Muscle layer of colon (tissue), 2 donors: ENCODE measurements around the gene CCL16.
"Not testable (repeated sequence)": the region's sequence is repeated elsewhere in the genome, so short reads cannot be mapped to it uniquely, and the experiment has no call there.

Experiments
- H3K27ac ChIP-seq: one replicate; pipeline ENCODE4 v1.7.0; 2013; ENCODE audit warnings: low read depth, mild to moderate bottlenecking, low read length, moderate library complexity
- H3K27me3 ChIP-seq, 2 donors: one replicate each; pipeline ENCODE4 v1.7.0; 2013; ENCODE audit warnings: low read length in 2 of 2, mild to moderate bottlenecking in 2 of 2; ENCODE audit not compliant: insufficient read depth in 2 of 2, control insufficient read depth in 1 of 2
- H3K36me3 ChIP-seq: one replicate; pipeline ENCODE4 v1.7.0; 2013; ENCODE audit warnings: mild to moderate bottlenecking, low read length; ENCODE audit not compliant: insufficient read depth
- H3K4me1 ChIP-seq: one replicate; pipeline ENCODE4 v1.7.0; 2013; ENCODE audit warnings: mild to moderate bottlenecking, low read length; ENCODE audit not compliant: insufficient read depth
- H3K4me3 ChIP-seq, 2 donors: one replicate each; pipeline ENCODE4 v1.7.0; 2013; ENCODE audit warnings: low read length in 2 of 2, low read depth in 1 of 2, mild to moderate bottlenecking in 1 of 2, moderate library complexity in 1 of 2
- H3K9ac ChIP-seq: one replicate; pipeline ENCODE4 v1.7.0; 2013; ENCODE audit warnings: low read length
- H3K9me3 ChIP-seq: one replicate; pipeline ENCODE4 v1.7.0; 2013; ENCODE audit warnings: mild to moderate bottlenecking, low read length
- donor health status: abdominal sarcoma.
- donor health status: Adenocarcinoma of cecum.

CCL16 gene

GRCh38 chr17:35981246-35981645 is at the start of gene CCL16:
Gene CCL16 (minus strand): TSS chr17:35981497. CDS start chr17:35981420, 77 bp downstream.
- no peak within 1 kb of the TSS for H3K4me3 ChIP-seq
- no peaks in the 10 kb centered on the region for H3K36me3 ChIP-seq
- H3K27ac ChIP-seq: no peak within 1 kb of the TSS
- no peaks in the 10 kb centered on the region for H3K27me3 ChIP-seq
- H3K4me1 ChIP-seq: no peaks in the 10 kb centered on the region
- H3K9ac ChIP-seq: no peak within 1 kb of the TSS
- H3K9me3 ChIP-seq: no peaks in the 10 kb centered on the region

GRCh38 chr17:36030956-36031355 is 49.7 kb upstream of the CCL16 start:
- Histone ChIP-seq H3K4me1 (no peaks in the 10 kb centered on the region), H3K36me3 (no peaks in the 10 kb centered on the region), H3K27ac (no peak overlapping the region), H3K9me3 (no peaks in the 10 kb centered on the region), H3K27me3 (no peaks in the 10 kb centered on the region), H3K4me3 (no peak overlapping the region), H3K9ac (no peak overlapping the region)

GRCh38 chr17:36027761-36028160 is 46.5 kb upstream of the CCL16 start:
- Histone ChIP-seq H3K9me3 (no peaks in the 10 kb centered on the region), H3K27ac (no peak overlapping the region), H3K4me1 (no peaks in the 10 kb centered on the region), H3K27me3 (no peaks in the 10 kb centered on the region), H3K36me3 (no peaks in the 10 kb centered on the region), H3K9ac (no peak overlapping the region), H3K4me3 (no peak overlapping the region)

GRCh38 chr17:36024106-36024869 is 43.0 kb upstream of the CCL16 start:
- no peak overlapping the region for H3K9ac ChIP-seq
- no peaks in the 10 kb centered on the region for H3K27me3 ChIP-seq
- H3K27ac ChIP-seq: no peak overlapping the region
- no peaks in the 10 kb centered on the region for H3K36me3 ChIP-seq
- no peaks in the 10 kb centered on the region for H3K4me1 ChIP-seq
- H3K4me3 ChIP-seq: no peak overlapping the region
- H3K9me3 ChIP-seq: no peaks in the 10 kb centered on the region

GRCh38 chr17:36019423-36019822 is 38.1 kb upstream of the CCL16 start:
- no peak overlapping the region for H3K4me3 ChIP-seq
- no peaks in the 10 kb centered on the region for H3K36me3 ChIP-seq
- no peaks in the 10 kb centered on the region for H3K4me1 ChIP-seq
- no peak overlapping the region for H3K27ac ChIP-seq
- H3K9me3 ChIP-seq: no peaks in the 10 kb centered on the region
- H3K9ac ChIP-seq: no peak overlapping the region
- no peaks in the 10 kb centered on the region for H3K27me3 ChIP-seq

- Histone ChIP-seq H3K9ac (no peak within 1 kb of the TSS), H3K27me3 (no peaks in the 10 kb centered on the region), H3K4me3 (no peak within 1 kb of the TSS), H3K9me3 (no peaks in the 10 kb centered on the region), H3K4me1 (no peaks in the 10 kb centered on the region), H3K27ac (no peak within 1 kb of the TSS), H3K36me3 (no peaks in the 10 kb centered on the region)
These were observed 36.5 kb upstream of the CCL16 start, which contains the start of gene CCL23 for GRCh38 chr17:36017799-36018198. Gene CCL23 (minus strand): TSS chr17:36017972. CDS start chr17:36017897, 75 bp downstream.

- H3K4me3 ChIP-seq: no peak overlapping the region
These were observed 35.3 kb upstream of the CCL16 start for GRCh38 chr17:36016555-36016954.

GRCh38 chr17:36015895-36016294 is 34.6 kb upstream of the CCL16 start:
- not testable (repeated sequence) for H3K27ac ChIP-seq, H3K36me3 ChIP-seq, H3K9ac ChIP-seq, H3K27me3 ChIP-seq, H3K4me3 ChIP-seq, H3K4me1 ChIP-seq, H3K9me3 ChIP-seq

More at GRCh38 chr17:36016555-36016954, 35.3 kb upstream of the CCL16 start:
- Histone ChIP-seq H3K4me1 (no peaks in the 10 kb centered on the region), H3K27me3 (no peaks in the 10 kb centered on the region), H3K27ac (no peak overlapping the region), H3K9me3 (peaks cover 6% of the 10 kb centered on the region), H3K9ac (no peak overlapping the region), H3K36me3 (no peaks in the 10 kb centered on the region)

- no peak overlapping the region for H3K9ac ChIP-seq
- H3K27ac ChIP-seq: no peak overlapping the region
- H3K27me3 ChIP-seq: no peaks in the 10 kb centered on the region
- H3K9me3 ChIP-seq: peaks cover 6% of the 10 kb centered on the region
- no peak overlapping the region for H3K4me3 ChIP-seq
- H3K36me3 ChIP-seq: no peaks in the 10 kb centered on the region
- H3K4me1 ChIP-seq: no peaks in the 10 kb centered on the region
These were observed 33.6 kb upstream of the CCL16 start for GRCh38 chr17:36014946-36015345.

GRCh38 chr17:36011201-36011600 is 29.9 kb upstream of the CCL16 start:
- H3K9ac ChIP-seq: no peak overlapping the region
- H3K4me3 ChIP-seq: no peak overlapping the region
- no peaks in the 10 kb centered on the region for H3K36me3 ChIP-seq
- no peaks in the 10 kb centered on the region for H3K27me3 ChIP-seq
- H3K27ac ChIP-seq: no peak overlapping the region
- H3K4me1 ChIP-seq: no peaks in the 10 kb centered on the region
- H3K9me3 ChIP-seq: peaks cover 12% of the 10 kb centered on the region

- Histone ChIP-seq H3K4me3 (no peak overlapping the region), H3K27ac (no peak overlapping the region), H3K9ac (no peak overlapping the region), H3K9me3 (peaks cover 12% of the 10 kb centered on the region), H3K4me1 (no peaks in the 10 kb centered on the region), H3K27me3 (no peaks in the 10 kb centered on the region), H3K36me3 (no peaks in the 10 kb centered on the region)
These were observed 27.8 kb upstream of the CCL16 start for GRCh38 chr17:36008998-36009665.
